MCF 10A (cell line): ENCODE measurements around the gene APOC3. TPM values are rescaled to one million over a fixed set of nuclear protein-coding genes. Genes with fewer than 3 reads are reported as not detected.

Experiments used
- BruUV-seq: library from RNA; stranded (reverse); fragments of 400-500 nt; replicated peaks from 2 replicates; lab custom pipeline; 2021; lab: Mats Ljungman, UMichigan
- CTCF ChIA-PET: fragments of 300-600 bp; sonication (Branson Sonifier 250); formaldehyde crosslinking; extraction: SDS; loops from one replicate; lab custom pipeline; 2021; ENCODE audit warnings: antibody characterized with exemption, inconsistent platforms; lab: Yijun Ruan, JAX
- POLR2A ChIA-PET: fragments of 300-600, 350-650 bp; sonication (Branson Sonifier 250); formaldehyde crosslinking; extraction: SDS; loops from one replicate; lab custom pipeline; 2020; ENCODE audit warnings: antibody characterized with exemption, inconsistent platforms; lab: Yijun Ruan, JAX
- DNase-seq: peaks from one replicate; pipeline ENCODE4 v3.0.0-alpha.2; 2018; ENCODE audit not compliant: unreplicated experiment
- H3K27ac Mint-ChIP-seq: one replicate; pipeline ENCODE4 v1.8.0; 2022; ENCODE audit warnings: mild to moderate bottlenecking, low read depth, mixed read lengths; ENCODE audit not compliant: unreplicated experiment
- H3K27me3 Mint-ChIP-seq: one replicate; pipeline ENCODE4 v1.8.0; 2022; ENCODE audit warnings: mixed read lengths; ENCODE audit not compliant: insufficient read depth, unreplicated experiment
- H3K36me3 Mint-ChIP-seq: one replicate; pipeline ENCODE4 v1.8.0; 2022; ENCODE audit warnings: mild to moderate bottlenecking, moderate library complexity, mixed read lengths; ENCODE audit not compliant: insufficient read depth, unreplicated experiment
- H3K4me1 Mint-ChIP-seq: one replicate; pipeline ENCODE4 v1.8.0; 2022; ENCODE audit warnings: mixed read lengths; ENCODE audit not compliant: insufficient read depth, unreplicated experiment
- H3K4me3 Mint-ChIP-seq: one replicate; pipeline ENCODE4 v1.8.0; 2022; ENCODE audit warnings: mild to moderate bottlenecking, moderate library complexity, mixed read lengths; ENCODE audit not compliant: unreplicated experiment
- H3K9me3 Mint-ChIP-seq: one replicate; pipeline ENCODE4 v1.8.0; 2022; ENCODE audit warnings: mixed read lengths; ENCODE audit not compliant: unreplicated experiment
- intact Hi-C: fragments of 100-400 bp; cut with micrococcal nuclease; formaldehyde crosslinking; loops from 2 replicates; pipeline ENCODE4 v1.14.1; 2022
- total RNA-seq: library from RNA; stranded (reverse); gene quantifications from 2 replicates; pipeline ENCODE4 v1.2.3, GENCODE V29; 2022
- TF ChIP-seq, protein P1 (sequence below): fragments of 200-600 bp; IDR thresholded peaks from one replicate; pipeline ENCODE4 v1.8.0; 2022; ENCODE audit warnings: antibody characterized with exemption, mild to moderate bottlenecking; ENCODE audit not compliant: unreplicated experiment

The APOC3 gene
- total RNA-seq, 1 experiment from 2014 or later: not detected

DNA sequence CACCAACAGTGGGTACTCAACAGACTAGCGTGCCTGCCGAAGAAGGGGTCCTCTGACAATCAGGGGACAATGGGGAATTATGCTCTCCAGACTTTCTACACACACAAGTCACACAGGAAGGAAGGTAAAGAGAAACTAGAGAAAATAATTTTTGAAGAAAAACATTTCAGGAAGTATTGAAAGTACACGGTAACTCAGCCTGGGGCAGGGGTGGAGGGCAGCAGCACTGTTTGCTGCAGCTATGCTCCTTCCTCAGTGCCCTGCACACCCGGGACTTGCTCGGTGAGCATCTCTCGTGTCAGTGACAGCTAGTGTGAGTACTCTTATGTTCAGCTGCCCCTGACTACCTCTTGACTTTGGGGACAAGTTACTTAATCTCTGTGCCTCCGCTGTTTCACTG lies 25.7 kb downstream of the APOC3 start:
- no peak overlapping the region for H3K27ac Mint-ChIP-seq
- peaks cover 18% of the 10 kb centered on the region for H3K4me1 Mint-ChIP-seq
- no peaks in the 10 kb centered on the region for H3K9me3 Mint-ChIP-seq
- intact Hi-C loops: no loop called here
- no peaks in the 10 kb centered on the region for H3K27me3 Mint-ChIP-seq
- DNase-seq: no peak
- H3K4me3 Mint-ChIP-seq: no peak overlapping the region
- CTCF ChIA-PET: interaction anchor here (1.2 to 5.3 kb wide), 2 partner anchors 19 to 251 kb away, joined by 3 to 24 read pairs; partner anchors contain the start of gene APOA1
- TF ChIP-seq, protein P1, sequence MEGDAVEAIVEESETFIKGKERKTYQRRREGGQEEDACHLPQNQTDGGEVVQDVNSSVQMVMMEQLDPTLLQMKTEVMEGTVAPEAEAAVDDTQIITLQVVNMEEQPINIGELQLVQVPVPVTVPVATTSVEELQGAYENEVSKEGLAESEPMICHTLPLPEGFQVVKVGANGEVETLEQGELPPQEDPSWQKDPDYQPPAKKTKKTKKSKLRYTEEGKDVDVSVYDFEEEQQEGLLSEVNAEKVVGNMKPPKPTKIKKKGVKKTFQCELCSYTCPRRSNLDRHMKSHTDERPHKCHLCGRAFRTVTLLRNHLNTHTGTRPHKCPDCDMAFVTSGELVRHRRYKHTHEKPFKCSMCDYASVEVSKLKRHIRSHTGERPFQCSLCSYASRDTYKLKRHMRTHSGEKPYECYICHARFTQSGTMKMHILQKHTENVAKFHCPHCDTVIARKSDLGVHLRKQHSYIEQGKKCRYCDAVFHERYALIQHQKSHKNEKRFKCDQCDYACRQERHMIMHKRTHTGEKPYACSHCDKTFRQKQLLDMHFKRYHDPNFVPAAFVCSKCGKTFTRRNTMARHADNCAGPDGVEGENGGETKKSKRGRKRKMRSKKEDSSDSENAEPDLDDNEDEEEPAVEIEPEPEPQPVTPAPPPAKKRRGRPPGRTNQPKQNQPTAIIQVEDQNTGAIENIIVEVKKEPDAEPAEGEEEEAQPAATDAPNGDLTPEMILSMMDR: no peak
- BruUV-seq: no TSS peak
- POLR2A ChIA-PET: interaction anchor here (0.6 kb wide), 1 partner anchor 169 kb away, joined by 3 read pairs; no protein-coding TSS in a partner anchor
- H3K36me3 Mint-ChIP-seq: peaks cover 43% of the 10 kb centered on the region

GRCh38 chr11:116856423-116856822 lies 26.7 kb downstream of the APOC3 start:
- Mint-ChIP-seq H3K27ac (no peak overlapping the region), H3K4me1 (peaks cover 18% of the 10 kb centered on the region)

DNA sequence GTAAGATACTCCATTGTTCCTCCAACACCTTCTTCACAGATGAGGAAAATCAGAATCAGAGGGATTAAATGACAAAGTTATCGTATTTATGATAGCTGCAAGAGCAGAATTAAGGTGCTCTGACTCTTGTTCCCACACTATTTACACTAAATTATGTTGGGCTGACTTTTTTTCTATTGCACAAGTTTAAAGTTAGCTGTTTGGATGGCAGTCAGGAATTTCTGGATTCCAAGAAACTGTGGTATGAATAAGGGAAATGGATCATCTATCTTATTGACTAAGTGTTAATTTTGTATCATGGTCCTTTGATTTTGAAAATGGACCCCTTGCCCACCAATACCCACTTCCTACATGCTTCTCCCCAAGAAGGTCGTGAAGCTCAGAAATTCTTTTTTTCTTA lies 27.6 kb downstream of the APOC3 start:
- no TSS peak for BruUV-seq

More at GRCh38 chr11:116856423-116856822, 26.7 kb downstream of the APOC3 start:
- no peak overlapping the region for H3K4me3 Mint-ChIP-seq
- intact Hi-C loops: no loop called here
- no peak for DNase-seq
- ChIA-PET CTCF (interaction anchor here (1.1 kb wide), 1 partner anchor 250 kb away, joined by 4 read pairs; no protein-coding TSS in a partner anchor), POLR2A (no interaction called here)
- H3K9me3 Mint-ChIP-seq: no peaks in the 10 kb centered on the region
- BruUV-seq: no TSS peak
- no peaks in the 10 kb centered on the region for H3K27me3 Mint-ChIP-seq
- peaks cover 49% of the 10 kb centered on the region for H3K36me3 Mint-ChIP-seq
- TF ChIP-seq, protein P1: no peak

GRCh38 chr11:116857936-116858335 lies 28.2 kb downstream of the APOC3 start:
- BruUV-seq: TSS peak; percentile 21
- peaks cover 11% of the 10 kb centered on the region for H3K4me1 Mint-ChIP-seq
- CTCF ChIA-PET: interaction anchor here (1.0 to 1.8 kb wide), 3 partner anchors 22 to 24 kb away, joined by 3 to 7 read pairs (median 6); no protein-coding TSS in a partner anchor
- no peak overlapping the region for H3K4me3 Mint-ChIP-seq
- TF ChIP-seq, protein P1: no peak
- H3K27ac Mint-ChIP-seq: no peak overlapping the region
- H3K36me3 Mint-ChIP-seq: peaks cover 56% of the 10 kb centered on the region
- H3K9me3 Mint-ChIP-seq: no peaks in the 10 kb centered on the region
- POLR2A ChIA-PET: no interaction called here
- DNase-seq: no peak
- intact Hi-C loops: no loop called here
- H3K27me3 Mint-ChIP-seq: no peaks in the 10 kb centered on the region

More for the DNA sequence above, 27.6 kb downstream of the APOC3 start:
- H3K4me1 Mint-ChIP-seq: peaks cover 18% of the 10 kb centered on the region
- DNase-seq: no peak
- TF ChIP-seq, protein P1: no peak
- no peak overlapping the region for H3K27ac Mint-ChIP-seq
- intact Hi-C loops: no loop called here
- peaks cover 56% of the 10 kb centered on the region for H3K36me3 Mint-ChIP-seq
- H3K27me3 Mint-ChIP-seq: no peaks in the 10 kb centered on the region
- no peaks in the 10 kb centered on the region for H3K9me3 Mint-ChIP-seq
- ChIA-PET CTCF (interaction anchor here (0.6 to 1.8 kb wide), 3 partner anchors 21 to 24 kb away, joined by 3 to 7 read pairs (median 6); no protein-coding TSS in a partner anchor), POLR2A (no interaction called here)
- H3K4me3 Mint-ChIP-seq: no peak overlapping the region
